ENCODE data around the gene LY6G6D.
"Not testable (repeated sequence)": the region's sequence is repeated elsewhere in the genome, so short reads cannot be mapped to it uniquely, and the experiment has no call there.

The LY6G6D gene

GRCh38 chr6:31692886-31693285 is 22.3 kb upstream of the LY6G6D start:
- DNase-seq, result no peak

DNA sequence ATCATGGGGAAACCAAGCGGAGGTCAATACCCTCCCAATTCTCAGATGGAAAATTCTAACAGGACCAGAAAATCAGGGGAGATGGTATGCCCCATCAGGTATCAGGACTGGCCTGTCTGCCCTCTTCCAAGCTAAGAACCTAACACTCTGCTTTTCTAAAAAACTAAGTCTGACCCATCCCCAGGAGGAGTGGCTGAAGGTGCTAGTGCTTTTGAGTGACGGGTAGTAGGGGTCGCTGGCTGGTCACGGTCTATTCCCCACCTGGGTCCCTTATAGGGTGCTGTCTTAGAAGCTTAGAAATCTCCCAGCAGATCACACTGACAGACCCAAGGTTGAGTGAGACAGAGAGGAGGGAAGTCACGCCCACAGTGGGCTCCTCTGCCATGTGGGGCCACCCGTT is 21.6 kb upstream of the LY6G6D start:
- no peak for DNase-seq

DNA sequence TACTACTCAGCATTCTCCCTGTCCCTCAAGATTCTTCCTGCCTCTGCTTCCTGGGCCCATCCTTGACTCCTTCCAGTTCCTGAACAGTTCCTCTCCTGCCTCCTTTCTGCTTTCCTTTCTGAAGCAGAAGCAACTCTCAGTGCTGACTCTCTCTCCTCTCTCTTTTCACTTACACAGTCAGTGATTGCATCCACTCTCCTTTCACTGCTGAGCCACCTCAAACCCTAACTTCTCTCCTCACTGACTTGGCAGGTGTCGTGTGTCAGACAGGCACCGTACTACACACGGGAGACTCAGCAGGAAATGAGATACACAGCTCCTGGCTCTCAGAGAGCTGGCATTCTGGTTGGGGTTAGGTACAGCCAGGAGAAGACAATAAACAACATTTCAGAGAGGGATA is 17.6 kb upstream of the LY6G6D start:
- no peak for DNase-seq

DNA sequence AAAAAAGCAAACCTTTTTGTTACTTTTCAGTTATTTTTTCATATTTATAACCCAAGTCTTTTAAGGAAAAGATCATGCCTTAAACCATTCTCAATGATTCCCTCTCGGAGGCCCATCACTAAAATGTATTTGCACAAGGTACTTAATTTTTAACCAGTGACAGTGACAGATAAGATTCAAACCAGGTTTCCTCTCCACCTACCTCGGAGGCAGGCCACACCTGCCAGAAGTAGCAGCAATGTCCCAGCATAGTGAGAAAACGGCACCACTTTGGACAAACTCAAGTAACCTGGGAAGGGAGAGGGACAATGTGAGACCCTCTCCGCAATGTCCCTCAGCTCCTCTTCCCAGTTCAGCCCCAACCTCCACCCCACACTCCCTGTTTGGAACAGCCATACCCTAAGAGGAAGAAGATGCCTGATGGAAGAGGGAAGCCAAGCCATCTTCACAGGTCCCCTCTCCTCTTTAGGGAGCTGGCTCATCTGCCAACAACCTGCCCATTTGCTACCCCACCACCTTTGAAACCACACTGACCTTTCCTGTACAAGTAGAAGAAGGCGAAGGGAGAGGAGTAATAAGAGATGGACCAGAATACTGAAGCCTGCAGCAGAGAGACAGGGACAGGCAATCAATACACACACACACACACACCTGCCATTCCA is 14.3 kb upstream of the LY6G6D start:
- no peak for DNase-seq

GRCh38 chr6:31701666-31702404 is 13.3 kb upstream of the LY6G6D start:
- peak; percentile 56 for DNase-seq

DNA sequence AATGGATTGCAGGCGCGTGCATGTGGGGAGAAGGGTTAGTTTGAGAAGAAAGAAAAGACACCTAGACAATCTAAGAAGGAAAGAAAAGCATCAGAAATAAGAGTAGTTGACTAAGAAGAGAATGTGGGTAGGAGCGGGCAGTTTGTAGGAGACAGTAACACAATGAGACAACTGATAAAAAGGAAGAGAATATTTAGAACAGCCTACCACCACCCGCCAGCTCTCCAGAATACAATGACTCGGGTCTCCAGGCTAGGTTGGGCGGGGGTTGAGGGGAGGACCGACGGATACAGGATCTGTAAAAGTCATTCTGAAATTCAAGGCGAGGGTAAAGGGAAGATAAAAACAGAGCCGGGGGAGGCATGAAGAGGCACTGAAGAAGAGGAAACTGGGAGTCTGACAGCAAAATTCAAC is 12.7 kb upstream of the LY6G6D start:
- DNase-seq, result no peak

DNA sequence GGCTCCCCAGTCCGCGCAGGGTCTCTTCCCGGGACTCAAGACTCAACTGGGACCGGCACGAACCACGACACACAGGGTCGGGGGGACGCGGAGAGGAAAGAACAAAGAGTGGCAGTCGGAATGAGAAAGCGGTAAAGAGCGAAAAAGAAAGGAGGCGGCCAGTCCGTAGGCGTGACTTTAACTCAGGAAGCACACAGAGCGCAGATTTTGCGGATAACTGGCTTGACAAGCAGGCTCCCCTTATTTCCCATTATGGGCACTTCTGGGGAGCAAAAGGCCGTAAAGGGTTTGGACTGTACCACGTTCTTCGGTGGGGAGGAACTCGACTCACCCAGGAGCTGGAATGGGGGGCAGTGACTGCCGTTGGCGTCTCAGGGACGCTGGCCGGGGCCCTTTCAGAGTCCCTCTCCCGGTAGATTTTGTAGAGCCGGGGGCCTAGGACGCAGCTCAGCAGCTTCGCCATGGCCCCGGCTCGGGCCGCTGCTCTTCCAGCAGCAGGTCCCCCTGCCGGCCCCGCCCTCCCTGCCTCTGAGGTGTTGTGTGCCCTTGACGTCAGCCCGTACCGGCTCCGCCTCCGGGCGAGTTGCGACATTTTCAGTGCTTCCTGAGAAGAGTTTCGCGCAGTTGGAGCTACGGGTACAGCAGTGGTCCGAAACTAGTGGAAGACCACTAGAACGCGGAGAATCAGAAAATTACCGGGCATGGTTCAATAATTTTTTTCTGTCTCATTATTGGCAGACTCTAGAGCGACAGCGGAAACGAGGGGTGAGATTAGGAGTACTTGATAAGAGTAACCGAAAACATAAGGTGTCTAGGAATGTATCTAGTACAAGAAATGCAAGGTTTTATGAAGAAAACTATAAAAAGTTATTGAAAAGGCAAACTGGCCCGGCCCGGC is 12.1 kb upstream of the LY6G6D start, which contains the start of gene ABHD16A:
Gene ABHD16A, minus strand, starts transcription at position 506 of the 898 bp plus-strand sequence. Its CDS starts 43 bp downstream, at position 463.
- DNase-seq, result peak; percentile 99

DNA sequence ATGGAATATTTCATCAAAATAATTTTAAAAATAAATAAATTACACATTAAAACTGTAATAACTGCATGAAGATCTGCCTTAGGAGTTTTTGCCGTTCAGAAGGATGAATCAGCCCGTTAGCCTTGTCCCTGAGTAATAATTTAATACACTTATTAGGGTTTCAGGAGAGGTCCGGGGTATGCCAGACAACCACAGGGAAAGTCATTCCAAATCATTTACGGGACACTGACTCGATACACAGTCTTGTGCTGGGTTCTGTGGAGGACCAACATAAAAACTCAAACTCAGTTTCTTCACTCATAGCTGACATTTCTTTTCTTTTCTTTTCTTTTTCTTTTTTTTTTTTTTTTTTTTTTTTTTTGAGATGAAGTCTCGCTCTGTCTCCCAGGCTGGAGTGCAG is 9.2 kb upstream of the LY6G6D start:
- no peak for DNase-seq

- no peak for DNase-seq
Measured at GRCh38 chr6:31706599-31706998, 8.5 kb upstream of the LY6G6D start, which contains the start of gene LY6G6F. Gene LY6G6F, plus strand, starts transcription at chr6:31706866. Its CDS starts 41 bp downstream, at chr6:31706907.

DNA sequence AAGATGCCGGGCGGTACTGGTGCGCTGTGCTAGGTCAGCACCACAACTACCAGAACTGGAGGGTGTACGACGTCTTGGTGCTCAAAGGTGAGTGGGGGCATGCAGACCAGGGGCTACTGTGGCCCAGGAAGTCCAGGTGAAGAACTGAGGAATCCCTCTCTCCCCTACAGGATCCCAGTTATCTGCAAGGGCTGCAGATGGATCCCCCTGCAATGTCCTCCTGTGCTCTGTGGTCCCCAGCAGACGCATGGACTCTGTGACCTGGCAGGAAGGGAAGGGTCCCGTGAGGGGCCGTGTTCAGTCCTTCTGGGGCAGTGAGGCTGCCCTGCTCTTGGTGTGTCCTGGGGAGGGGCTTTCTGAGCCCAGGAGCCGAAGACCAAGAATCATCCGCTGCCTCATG is 7.4 kb upstream of the LY6G6D start:
- DNase-seq, result no peak

DNA sequence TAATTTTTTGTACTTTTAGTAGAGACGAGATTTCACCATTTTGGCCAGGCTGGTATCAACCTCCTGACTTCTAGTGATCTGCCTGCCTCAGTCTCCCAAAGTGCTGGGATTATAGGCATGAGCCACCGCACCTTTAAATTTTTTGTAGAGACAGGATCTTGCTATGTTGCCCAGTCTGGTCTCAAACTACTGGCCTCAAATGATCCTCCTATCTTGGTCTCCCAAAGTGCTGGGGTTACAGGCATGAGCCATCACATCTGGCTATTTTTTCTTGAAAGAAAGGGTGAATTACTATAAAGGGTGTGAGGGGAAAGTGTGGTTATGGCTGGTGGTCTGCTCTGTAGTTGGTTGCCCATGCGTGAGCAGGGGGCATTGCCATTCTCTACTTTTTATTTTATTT is 6.9 kb upstream of the LY6G6D start:
- no peak for DNase-seq

GRCh38 chr6:31709157-31709556 is 6.0 kb upstream of the LY6G6D start:
- DNase-seq, result not testable (repeated sequence)

DNA sequence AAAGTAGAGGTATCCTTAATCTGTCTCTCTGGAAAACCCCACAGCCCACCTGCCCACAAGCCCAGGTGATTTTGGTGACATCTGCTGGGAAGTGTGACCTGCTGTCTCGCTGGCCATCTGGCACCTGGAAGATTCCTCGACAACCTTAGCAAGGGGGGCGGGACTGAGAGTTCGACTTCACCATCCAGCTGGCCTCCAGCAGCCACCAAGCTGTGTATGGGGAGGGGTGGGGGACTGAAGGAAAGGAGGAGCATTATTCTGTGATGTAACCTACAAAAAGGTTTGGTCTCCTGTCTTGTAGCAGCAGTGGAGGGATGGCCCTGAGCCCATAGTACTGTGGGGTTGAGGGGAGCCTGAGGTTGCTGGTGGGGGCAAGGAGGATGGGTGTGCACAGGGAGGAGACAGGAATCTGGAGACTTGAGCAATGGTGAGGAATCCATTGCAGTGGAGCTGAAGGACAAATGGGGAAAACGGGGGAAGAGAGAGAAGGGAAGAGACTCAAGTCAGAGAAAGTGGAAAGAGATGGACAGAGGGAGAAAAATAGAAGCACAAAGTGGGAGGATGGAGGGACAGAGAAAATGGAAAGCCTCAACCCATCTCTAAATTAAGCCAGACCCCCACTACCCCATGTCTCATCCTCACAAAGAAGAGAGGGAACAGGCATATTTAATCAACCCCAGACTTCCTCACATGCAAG is 4.5 kb upstream of the LY6G6D start:
- DNase-seq, result peak; percentile 43

DNA sequence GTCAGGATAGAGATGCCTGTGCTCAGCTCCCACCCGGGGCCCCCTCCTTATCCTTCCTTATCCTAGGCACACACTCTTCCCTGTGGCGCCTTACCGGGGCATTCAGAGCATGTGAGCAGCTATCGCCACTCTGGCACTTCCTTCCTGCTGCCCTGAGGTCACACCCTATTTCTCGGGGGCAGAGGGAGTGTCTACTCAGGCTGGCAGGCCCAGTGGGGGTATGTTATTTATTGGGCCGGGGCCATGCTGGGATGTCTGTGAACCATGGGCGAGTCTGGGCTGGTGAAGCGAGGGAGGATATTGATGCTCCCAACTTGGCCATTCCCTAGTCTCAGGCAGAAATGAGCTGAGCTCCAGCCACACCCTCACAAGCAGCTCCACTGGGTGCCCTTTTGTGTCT is 3.9 kb upstream of the LY6G6D start:
- DNase-seq, result peak; percentile 92

- peak; percentile 76 for DNase-seq
Measured at GRCh38 chr6:31712296-31712695, 2.9 kb upstream of the LY6G6D start.

GRCh38 chr6:31713465-31713864 is 1.7 kb upstream of the LY6G6D start:
- no peak for DNase-seq

DNA sequence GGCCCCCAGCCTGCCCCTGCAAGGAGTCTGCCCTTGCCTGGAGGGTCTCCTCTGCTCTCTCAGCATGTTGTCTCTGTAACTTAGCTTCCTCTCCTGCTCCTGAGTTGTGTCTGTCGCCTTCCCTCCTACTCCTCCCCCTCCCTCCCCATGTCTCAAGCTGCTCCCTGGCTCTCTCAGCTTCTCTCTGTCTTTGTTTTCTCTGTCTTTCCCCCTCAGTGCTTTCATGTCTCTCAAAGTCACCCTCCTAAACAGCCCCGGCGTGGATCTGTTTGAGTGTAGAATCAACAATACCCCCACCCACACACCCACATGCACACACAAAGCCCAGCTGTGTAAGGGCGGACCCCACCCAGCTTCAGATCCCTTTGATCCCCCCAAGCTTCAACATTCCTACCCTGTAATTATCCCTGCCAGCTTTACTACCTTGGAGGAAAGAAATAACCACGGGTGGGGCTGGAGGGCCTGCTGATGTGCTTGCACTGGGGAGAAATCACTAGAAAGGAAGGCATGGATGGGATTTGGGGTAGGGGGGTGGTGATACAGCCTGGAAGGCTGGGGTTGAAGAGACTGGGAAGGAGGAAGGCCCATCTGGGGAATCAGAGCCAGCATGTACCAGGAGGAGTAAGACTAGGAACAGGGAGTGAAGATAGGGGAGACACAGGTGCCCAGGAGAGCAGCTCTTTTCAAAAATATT is 1.0 kb upstream of the LY6G6D start:
- DNase-seq, result no peak

DNA sequence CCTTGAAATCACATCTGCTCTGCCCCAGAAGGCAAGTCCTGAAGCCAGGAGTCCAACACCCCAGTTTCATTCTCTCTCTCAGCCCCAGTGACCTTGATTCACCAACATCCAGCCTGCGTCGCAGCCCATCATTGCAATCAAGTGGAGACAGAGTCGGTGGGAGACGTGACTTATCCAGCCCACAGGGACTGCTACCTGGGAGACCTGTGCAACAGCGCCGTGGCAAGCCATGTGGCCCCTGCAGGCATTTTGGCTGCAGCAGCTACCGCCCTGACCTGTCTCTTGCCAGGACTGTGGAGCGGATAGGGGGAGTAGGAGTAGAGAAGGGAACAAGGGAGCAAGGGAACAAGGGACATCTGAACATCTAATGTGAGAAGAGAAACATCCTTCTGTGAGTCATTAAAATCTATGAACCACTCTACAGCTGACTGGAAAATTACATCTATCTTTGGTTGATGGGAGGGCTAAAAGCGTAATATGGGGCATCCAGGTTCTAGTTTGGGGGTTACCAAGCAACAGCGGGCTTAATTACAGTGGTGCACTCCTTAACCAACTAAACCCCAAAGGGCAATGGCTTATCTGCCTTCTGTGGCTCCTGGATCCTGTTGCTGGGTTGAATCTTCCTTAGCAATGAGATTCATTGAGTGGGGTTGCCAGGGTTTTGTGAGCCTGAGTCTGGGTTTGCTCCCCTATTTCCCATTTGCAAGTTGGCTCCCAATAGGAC is 2.5 kb downstream of the LY6G6D start:
- DNase-seq, result no peak

DNA sequence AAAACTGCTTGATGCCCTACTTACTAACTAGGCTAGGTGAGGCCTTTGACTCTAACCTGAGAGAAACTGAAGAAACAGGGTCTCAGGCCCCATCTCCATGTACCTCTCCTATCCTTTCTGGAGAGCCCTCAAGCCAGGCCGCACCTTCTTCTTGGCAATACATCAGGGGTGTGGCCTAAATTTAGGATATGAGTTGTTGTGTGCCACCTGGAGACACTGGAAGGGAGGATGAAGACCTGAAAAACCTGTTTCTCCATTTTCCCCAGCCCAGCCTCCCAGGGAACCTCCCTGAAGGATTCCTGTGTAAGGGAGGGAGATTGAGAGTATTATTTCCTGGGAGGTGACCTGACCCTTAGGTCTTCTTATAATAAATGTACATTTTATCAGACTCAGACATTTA is 3.1 kb downstream of the LY6G6D start:
- no peak for DNase-seq

GRCh38 chr6:31719001-31719400 is 3.9 kb downstream of the LY6G6D start:
- no peak for DNase-seq

- no peak for DNase-seq
Measured at GRCh38 chr6:31720196-31720770, 5.1 kb downstream of the LY6G6D start.
